Activated CD8-positive, alpha-beta memory T cell treated with anti-CD3 and anti-CD28 coated beads for 4 hours (primary cell): ENCODE data around the gene UBR2.
"Not testable (repeated sequence)": the region's sequence is repeated elsewhere in the genome, so short reads cannot be mapped to it uniquely, and the experiment has no call there.

ENCODE experiments used
- DNase-seq, 2 donors: peaks; one replicate each; pipeline ENCODE4 v3.0.0-alpha.2; 2020; ENCODE audit warnings: low read depth in 2 of 2

The UBR2 gene

GRCh38 chr6:42618105-42618504, 54.3 kb downstream of the UBR2 start:
- no peak for DNase-seq

DNA sequence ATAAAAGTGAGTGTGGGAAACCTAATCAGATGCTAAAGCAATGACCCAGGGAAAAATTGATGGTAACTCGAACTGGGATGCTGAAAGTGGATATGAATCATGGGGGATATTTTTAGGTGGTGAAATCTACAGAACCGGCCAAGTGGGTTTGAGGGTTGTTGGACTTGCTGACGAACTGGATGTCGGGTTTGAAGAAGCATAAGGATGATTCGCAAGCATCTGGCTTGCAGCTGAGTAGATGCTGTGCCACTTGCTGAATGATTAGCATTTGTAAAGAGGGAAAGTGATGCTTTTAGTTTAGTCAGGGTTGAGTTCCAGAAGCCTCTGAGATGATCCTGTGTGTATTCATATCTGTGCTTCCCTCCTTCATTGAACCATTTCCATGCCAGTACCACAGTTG, 54.9 kb downstream of the UBR2 start:
- no peak for DNase-seq

DNA sequence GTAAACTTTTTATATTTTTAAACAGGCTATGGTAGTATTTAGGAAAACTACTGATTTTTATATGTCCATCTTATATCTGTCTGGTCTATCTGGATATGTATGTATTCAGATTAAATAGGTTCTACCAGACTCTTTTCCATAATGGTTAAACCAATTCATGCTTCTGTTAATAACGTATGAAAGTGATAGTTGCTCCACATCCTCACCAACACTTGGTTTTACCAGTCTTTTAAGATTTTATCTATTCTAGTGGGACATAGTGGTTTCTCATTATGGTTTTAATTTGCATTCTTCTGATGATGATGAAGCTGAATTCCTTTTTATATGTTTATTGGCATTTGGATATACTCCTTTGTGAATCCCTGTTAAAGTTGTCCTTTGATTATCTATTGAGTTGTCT, 56.1 kb downstream of the UBR2 start:
- no peak for DNase-seq

DNA sequence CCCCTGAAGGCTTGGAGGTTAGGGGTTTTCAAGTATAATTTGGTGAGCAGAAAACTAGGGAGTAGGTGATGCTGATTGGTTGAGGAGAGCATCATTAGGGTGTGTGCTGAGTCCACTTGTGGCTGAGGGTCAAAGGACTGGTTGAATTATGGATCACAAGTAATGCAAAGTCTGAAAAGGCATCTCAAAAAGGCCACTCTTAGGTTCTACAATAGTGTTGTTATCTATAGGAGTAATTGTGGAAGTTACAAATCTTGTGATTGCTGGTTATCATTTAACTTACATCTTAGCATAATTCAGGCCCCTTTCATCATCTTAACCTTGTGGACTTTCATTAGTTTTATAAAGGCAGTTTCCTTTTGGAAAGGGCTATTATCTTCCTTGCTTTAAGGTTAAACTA, 60.8 kb downstream of the UBR2 start:
- no peak for DNase-seq

DNA sequence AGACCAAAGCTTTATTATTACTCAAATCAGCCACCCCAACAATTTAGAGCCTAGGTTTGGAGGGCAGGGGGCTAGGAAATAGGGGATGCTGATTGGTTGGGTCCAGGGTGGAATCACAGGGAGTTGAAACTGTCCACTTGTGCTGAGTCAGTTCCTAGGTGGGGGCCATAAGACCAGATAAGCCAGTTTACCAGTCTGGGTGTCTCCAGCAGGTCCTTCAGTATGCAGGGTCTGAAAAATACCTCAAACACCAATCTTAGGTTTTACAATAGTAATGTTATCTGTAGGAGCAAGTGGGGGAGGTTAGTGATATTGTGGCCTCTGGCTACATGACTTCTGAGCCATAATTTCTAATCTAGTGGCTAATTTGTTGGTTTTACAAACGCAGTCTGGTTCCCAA, 63.2 kb downstream of the UBR2 start:
- DNase-seq: no peak

DNA sequence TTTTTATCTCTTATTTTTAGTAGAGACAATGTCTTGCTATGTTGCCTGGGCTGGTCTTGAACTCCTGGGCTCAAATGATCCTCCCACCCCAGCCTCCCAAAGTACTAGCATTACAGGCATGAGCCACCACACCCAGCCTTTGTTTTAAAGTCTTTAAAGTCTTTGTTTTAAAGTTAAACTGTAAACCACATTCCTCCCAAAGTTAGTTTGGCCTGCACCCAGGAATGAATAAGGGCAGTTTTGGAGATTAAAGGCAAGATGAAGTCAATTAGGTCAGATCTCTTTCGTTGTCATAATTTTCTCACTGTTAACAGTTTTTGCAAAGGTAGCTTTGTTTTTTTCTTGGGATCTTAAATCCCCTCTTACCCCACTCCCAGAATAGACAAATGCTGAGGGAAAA, 63.8 kb downstream of the UBR2 start:
- DNase-seq: no peak

DNA sequence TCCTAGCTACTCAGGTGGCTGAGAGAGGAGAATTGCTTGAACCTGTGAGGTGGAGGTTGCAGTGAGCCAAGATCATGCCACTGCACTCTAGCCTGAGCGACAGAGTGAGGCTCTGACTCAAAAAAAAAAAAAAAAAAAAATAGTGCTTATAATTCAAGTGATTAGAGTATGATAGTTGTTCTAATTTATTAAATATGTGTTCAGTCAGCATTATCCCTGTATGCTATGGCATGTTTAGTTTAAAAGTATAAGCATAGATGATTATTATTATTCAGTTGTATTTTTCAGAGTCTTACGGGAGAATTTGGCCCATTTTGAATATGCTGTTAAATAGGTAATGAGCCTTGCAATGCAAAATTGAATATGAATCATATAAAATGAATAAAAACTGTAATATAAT, 64.8 kb downstream of the UBR2 start:
- no peak for DNase-seq

GRCh38 chr6:42629845-42630244, 66.0 kb downstream of the UBR2 start:
- no peak for DNase-seq

GRCh38 chr6:42637681-42638080, 73.9 kb downstream of the UBR2 start:
- DNase-seq: no peak

GRCh38 chr6:42642794-42643193, 79.0 kb downstream of the UBR2 start:
- no peak for DNase-seq

GRCh38 chr6:42644211-42644610, 80.4 kb downstream of the UBR2 start:
- DNase-seq: no peak

DNA sequence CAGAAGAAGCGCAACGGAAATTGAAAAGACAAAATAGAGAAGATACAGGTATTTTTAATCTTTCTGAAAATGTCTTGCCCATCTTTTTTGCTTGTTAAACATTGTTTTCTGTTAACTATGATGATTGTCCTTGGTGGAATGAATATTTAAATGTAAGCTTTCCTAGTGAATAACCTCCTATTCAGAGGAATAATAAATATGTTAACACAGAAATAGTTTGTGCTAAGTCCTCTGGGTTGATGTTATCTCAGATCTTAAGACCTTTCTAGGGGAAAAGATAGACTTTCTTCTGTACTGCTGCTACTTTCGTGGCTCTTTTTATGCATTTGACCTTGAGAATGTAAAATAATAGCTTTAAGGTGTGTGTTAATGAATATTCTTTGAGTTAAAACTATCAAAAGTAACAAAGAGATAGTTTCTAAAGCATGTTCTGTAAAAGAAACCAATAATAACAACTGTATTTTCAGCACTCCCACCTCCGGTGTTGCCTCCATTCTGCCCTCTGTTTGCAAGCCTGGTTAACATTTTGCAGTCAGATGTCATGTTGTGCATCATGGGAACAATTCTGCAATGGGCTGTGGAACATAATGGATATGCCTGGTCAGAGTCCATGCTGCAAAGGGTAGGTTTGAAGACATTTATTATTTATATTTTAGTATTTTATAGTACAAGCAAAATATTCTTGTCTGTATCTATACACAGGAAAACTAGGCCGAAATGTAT, 88.4 kb downstream of the UBR2 start:
- no peak for DNase-seq

DNA sequence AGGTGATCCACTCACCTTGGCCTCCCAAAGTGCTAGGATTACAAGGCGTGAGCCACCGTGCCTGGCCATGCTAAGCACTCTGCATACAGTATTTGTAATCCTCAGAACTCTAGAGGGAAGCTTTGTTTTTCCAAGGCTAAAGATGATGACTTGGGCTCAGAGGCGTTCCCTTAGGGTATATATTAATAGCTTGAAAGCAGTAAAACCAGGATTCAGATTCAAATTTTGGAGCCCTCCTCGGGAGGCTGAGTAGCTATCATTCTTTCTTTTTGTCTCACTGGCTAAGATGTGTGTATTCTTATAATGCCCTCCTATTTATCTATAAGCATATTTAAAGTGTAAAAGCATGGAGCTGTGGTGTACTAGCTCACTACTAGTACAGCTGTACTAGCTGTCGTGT, 90.0 kb downstream of the UBR2 start:
- no peak for DNase-seq

DNA sequence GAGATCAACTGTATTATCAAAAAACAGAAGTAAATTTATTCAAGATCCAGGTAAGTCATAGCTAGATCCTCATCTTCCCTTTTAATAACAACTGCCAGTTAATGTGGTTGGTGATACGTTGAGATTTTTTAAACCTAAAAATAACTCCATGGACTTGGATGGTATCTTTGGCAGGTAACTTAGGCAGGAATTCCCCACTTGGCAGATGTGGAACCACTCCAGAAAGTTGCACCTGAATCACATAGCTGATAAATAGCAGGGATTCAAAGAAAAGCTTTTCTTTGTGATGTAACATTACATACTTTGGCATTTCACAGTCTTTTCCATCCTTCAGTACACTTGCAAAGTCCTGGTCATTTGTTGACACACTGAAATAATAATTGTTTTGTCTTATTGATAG, 96.0 kb downstream of the UBR2 start:
- DNase-seq: no peak

GRCh38 chr6:42661540-42662153, 97.8 kb downstream of the UBR2 start:
- DNase-seq: peak; percentile 70 to 73

- DNase-seq: no peak
Measured at GRCh38 chr6:42664718-42665117, 100.9 kb downstream of the UBR2 start.

- DNase-seq: not testable (repeated sequence)
Measured at GRCh38 chr6:42674368-42674767, 110.5 kb downstream of the UBR2 start.

GRCh38 chr6:42674780-42675179, 111.0 kb downstream of the UBR2 start:
- no peak for DNase-seq

GRCh38 chr6:42679358-42679757, 115.5 kb downstream of the UBR2 start:
- DNase-seq: no peak

DNA sequence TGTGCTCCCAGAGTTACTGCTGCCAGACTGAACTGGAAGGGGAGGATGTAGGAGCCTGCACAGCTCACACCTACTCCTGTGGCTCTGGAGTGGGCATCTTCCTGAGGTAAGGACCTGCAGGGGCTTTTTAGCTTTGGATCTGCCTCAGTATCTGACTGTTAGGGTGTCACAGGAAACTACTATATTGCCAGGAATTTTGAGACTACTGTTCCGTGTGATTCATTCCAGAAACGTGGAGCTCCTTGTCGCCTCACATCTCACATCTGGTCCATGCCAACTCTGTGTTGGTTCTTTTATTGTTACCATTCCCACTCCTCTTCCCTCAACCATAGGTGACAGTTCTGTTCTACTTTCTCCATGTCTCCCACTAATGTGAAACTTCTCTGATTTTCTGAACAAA, 124.5 kb downstream of the UBR2 start:
- DNase-seq: no peak

GRCh38 chr6:42689371-42689770, 125.5 kb downstream of the UBR2 start:
- no peak for DNase-seq

- no peak for DNase-seq
Measured at GRCh38 chr6:42690151-42690702, 126.4 kb downstream of the UBR2 start.

- no peak for DNase-seq
Measured at GRCh38 chr6:42690872-42691271, 127.0 kb downstream of the UBR2 start.
